Choroid plexus epithelial cell (primary cell): ENCODE measurements around the gene SLC9A8.
A peak's percentile ranks its signal among the peaks of the same experiment; 100 is the strongest.
"Not testable (repeated sequence)": the region's sequence is repeated elsewhere in the genome, so short reads cannot be mapped to it uniquely, and the experiment has no call there.

ENCODE experiments used
- DNase-seq: peaks from one replicate; pipeline ENCODE4 v3.0.0-alpha.2; 2010; ENCODE audit warnings: low read depth
- H3K4me3 ChIP-seq: 2 replicates; pipeline ENCODE4 v1.5.1; 2011; ENCODE audit warnings: low read depth, mild to moderate bottlenecking, control low read depth, low read length, moderate library complexity
- TF ChIP-seq, protein P1 (sequence below): conservative IDR thresholded peaks from 2 replicates; pipeline ENCODE4 v1.5.1; 2011; ENCODE audit warnings: low read depth, mild to moderate bottlenecking, control low read depth, inconsistent platforms, low read length, moderate library complexity

SLC9A8 gene

GRCh38 chr20:49859807-49860206 is 47.2 kb downstream of the SLC9A8 start:
- DNase-seq = no peak
- TF ChIP-seq, protein P1, sequence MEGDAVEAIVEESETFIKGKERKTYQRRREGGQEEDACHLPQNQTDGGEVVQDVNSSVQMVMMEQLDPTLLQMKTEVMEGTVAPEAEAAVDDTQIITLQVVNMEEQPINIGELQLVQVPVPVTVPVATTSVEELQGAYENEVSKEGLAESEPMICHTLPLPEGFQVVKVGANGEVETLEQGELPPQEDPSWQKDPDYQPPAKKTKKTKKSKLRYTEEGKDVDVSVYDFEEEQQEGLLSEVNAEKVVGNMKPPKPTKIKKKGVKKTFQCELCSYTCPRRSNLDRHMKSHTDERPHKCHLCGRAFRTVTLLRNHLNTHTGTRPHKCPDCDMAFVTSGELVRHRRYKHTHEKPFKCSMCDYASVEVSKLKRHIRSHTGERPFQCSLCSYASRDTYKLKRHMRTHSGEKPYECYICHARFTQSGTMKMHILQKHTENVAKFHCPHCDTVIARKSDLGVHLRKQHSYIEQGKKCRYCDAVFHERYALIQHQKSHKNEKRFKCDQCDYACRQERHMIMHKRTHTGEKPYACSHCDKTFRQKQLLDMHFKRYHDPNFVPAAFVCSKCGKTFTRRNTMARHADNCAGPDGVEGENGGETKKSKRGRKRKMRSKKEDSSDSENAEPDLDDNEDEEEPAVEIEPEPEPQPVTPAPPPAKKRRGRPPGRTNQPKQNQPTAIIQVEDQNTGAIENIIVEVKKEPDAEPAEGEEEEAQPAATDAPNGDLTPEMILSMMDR = no peak
- H3K4me3 ChIP-seq = no peak overlapping the region

GRCh38 chr20:49861232-49861631 is 48.6 kb downstream of the SLC9A8 start:
- not testable (repeated sequence) for DNase-seq, H3K4me3 ChIP-seq

GRCh38 chr20:49862607-49863200 is 50.1 kb downstream of the SLC9A8 start:
- TF ChIP-seq, protein P1 = no peak
- no peak overlapping the region for H3K4me3 ChIP-seq
- no peak for DNase-seq

DNA sequence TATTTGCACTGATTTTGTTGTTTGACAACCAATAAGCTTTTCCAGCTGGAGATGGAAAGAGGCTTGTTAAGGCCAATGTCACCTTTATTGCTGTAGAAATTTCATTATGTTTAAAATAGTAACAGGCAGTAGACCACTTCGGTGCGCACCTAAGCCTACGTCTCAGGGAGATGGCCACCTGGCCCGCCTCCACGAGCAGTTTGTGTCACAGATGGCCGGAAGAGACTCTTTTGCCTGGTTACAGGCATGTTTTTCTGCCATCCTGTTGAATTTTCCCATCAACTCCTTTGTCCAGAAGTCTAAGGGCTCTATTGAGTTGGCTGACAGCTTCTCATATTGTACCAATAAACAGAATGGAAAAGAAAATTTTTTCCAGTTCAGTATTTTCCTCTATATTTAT is 51.0 kb downstream of the SLC9A8 start:
- DNase-seq = no peak
- TF ChIP-seq, protein P1 = no peak
- H3K4me3 ChIP-seq = no peak overlapping the region

DNA sequence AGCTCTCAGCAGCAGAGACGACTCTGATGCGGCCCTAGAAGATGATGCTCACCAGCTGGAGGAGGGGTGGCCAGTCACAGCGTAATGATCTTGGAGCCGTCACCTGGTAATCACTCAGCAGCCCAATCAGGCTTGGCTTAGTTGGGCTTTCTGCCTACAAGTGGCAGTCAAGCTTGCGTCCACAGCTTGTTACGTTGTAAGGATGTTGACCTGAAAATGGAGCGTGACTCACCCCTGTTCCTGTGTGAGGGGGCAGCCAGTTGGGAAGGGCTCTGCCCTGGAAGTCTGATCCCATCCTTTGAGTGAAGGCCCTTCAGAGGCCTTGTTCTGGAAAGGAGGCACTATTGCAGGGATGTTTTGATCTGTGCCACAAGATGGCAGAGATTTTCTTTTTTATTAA is 52.9 kb downstream of the SLC9A8 start:
- no peak overlapping the region for H3K4me3 ChIP-seq
- TF ChIP-seq, protein P1 = no peak
- DNase-seq = no peak

GRCh38 chr20:49866051-49866450 is 53.4 kb downstream of the SLC9A8 start:
- H3K4me3 ChIP-seq = no peak overlapping the region
- peak; percentile 62 for DNase-seq
- TF ChIP-seq, protein P1 = no peak

DNA sequence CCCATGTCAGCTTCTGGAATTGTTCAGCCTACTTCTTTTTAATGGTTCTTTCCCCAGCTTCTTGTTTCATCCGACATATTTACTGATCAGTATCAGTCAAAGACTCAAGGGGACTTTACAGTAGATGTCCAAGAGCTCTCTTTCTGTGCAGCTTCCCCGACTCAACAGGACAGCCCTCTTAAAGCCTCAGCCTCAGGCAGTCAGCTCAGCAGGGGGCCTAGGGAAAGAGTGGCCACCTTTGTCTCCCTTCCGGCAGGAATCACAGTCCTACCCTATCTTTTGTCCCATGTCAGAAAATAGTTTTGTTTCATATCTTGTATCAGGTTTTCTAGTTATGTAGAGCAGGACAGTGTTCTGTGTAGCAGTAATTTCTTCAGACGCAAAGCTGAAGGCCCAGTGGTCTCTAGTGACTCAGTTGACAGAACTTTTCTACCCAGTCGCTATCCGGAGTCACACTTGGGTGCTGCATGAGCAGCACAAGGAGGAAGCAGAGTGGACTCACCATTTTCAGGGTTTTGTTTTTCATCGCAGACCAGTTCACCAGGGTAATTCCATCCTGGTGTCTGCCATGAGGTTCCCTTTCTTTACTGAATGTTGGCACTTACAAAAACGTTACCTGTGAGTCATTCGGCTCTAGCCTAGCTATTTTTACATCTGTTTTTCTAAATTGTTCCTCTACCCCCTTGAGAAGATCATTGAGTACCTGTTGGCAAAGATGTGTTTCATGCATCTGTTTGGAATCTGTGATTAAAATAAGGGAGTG is 55.0 kb downstream of the SLC9A8 start:
- TF ChIP-seq, protein P1 = no peak
- H3K4me3 ChIP-seq = no peak overlapping the region
- DNase-seq = no peak
